CD4-positive, CD25-positive, alpha-beta regulatory T cell (primary cell): ENCODE measurements around the gene EOMES. TPM values are rescaled to one million over a fixed set of nuclear protein-coding genes. Genes with fewer than 3 reads are reported as not detected.
A peak's percentile ranks its signal among the peaks of the same experiment; 100 is the strongest.

Experiments used
- ATAC-seq, 2 donors: fragments of 150-1000 bp; cut with Tn5 transposase; one replicate each; pipeline ENCODE4 v1.10.0; 2021; ENCODE audit warnings: low read depth in 2 of 2, moderate number of reproducible peaks in 2 of 2, moderate library complexity in 1 of 2
- DNase-seq, 3 donors: peaks; one replicate each; pipeline versions ENCODE4 v3.0.0 to v3.0.0-alpha.2; 2012 to 2022; ENCODE audit warnings: mixed read lengths in 1 of 3
- H3K27ac ChIP-seq: one replicate; pipeline ENCODE4 v1.7.0; 2013; ENCODE audit warnings: mild to moderate bottlenecking, low read length; ENCODE audit not compliant: insufficient read depth, poor library complexity, severe bottlenecking
- H3K27me3 ChIP-seq: one replicate; pipeline ENCODE4 v1.7.0; 2013; ENCODE audit warnings: low read length; ENCODE audit not compliant: control insufficient read depth, insufficient read depth
- H3K36me3 ChIP-seq: one replicate; pipeline ENCODE4 v1.7.0; 2013; ENCODE audit warnings: mild to moderate bottlenecking, low read length, moderate library complexity; ENCODE audit not compliant: control insufficient read depth, insufficient read depth
- H3K4me1 ChIP-seq: 2 replicates; pipeline ENCODE4 v1.7.0; 2013; ENCODE audit warnings: mild to moderate bottlenecking, low read length; ENCODE audit not compliant: insufficient read depth, control insufficient read depth, poor library complexity, severe bottlenecking
- H3K4me3 ChIP-seq: one replicate; pipeline ENCODE4 v1.7.0; 2013; ENCODE audit warnings: low read depth, mild to moderate bottlenecking, low read length, moderate library complexity
- H3K9me3 ChIP-seq, 2 experiments: 1 replicate in 1 of 2; 2 replicates in 1 of 2; pipeline ENCODE4 v1.7.0; 2013; ENCODE audit warnings: low read length in 2 of 2, mild to moderate bottlenecking in 1 of 2, moderate library complexity in 1 of 2; ENCODE audit not compliant: control insufficient read depth in 2 of 2
- H3K27ac Mint-ChIP-seq, 3 donors: one replicate each; pipeline ENCODE4 v1.8.0; 2020 to 2022; ENCODE audit warnings: mild to moderate bottlenecking in 3 of 3, mixed read lengths in 3 of 3, moderate library complexity in 2 of 3
- H3K27me3 Mint-ChIP-seq: one replicate; pipeline ENCODE4 v1.8.0; 2022; ENCODE audit warnings: mild to moderate bottlenecking, mixed read lengths
- H3K36me3 Mint-ChIP-seq: one replicate; pipeline ENCODE4 v1.8.0; 2020; ENCODE audit warnings: mixed read lengths
- H3K4me1 Mint-ChIP-seq, 4 donors: one replicate each; pipeline ENCODE4 v1.8.0; 2020 to 2022; ENCODE audit warnings: mixed read lengths in 4 of 4, mild to moderate bottlenecking in 1 of 4
- H3K4me3 Mint-ChIP-seq, 4 donors: one replicate each; pipeline ENCODE4 v1.8.0; 2020 to 2022; ENCODE audit warnings: mild to moderate bottlenecking in 4 of 4, mixed read lengths in 4 of 4, moderate library complexity in 3 of 4
- H3K9me3 Mint-ChIP-seq, 7 donors: one replicate each; pipeline ENCODE4 v1.8.0; 2020 to 2022; ENCODE audit warnings: mixed read lengths in 7 of 7, mild to moderate bottlenecking in 3 of 7, moderate library complexity in 2 of 7
- polyA plus RNA-seq, 4 donors: library from polyadenylated mRNA; unstranded; fragments of 300-500 nt; fragmentation: Illumina TruSeq; gene quantifications; one replicate each; pipeline ENCODE4 v1.2.3, GENCODE V29; 2021
- total RNA-seq: library from RNA; stranded (reverse); gene quantifications from one replicate; pipeline ENCODE4 v1.2.3, GENCODE V29; 2022

EOMES gene
- total and polyA plus RNA-seq, 5 donors from 2014 or later: 0.38 to 1.9 (median 0.91) TPM

- H3K4me1 ChIP-seq: no peaks in the 10 kb centered on the region
- H3K4me3 Mint-ChIP-seq: no peak overlapping the region
- no peak overlapping the region for H3K27ac Mint-ChIP-seq
- H3K4me1 Mint-ChIP-seq: no peaks in the 10 kb centered on the region
- peaks cover 0 to 19% (median 6%) of the 10 kb centered on the region in 7 donors for H3K9me3 Mint-ChIP-seq
- no peaks in the 10 kb centered on the region for H3K36me3 Mint-ChIP-seq
- peaks cover 7 to 8% of the 10 kb centered on the region in 2 experiments for H3K9me3 ChIP-seq
- peaks cover 30% of the 10 kb centered on the region for H3K27me3 Mint-ChIP-seq
- H3K4me3 ChIP-seq: no peak overlapping the region
- no peak for DNase-seq
- no peak overlapping the region for H3K27ac ChIP-seq
- no peak for ATAC-seq
- H3K27me3 ChIP-seq: peaks cover 2% of the 10 kb centered on the region
- H3K36me3 ChIP-seq: no peaks in the 10 kb centered on the region
Measured at GRCh38 chr3:27688053-27688452, 34.1 kb downstream of the EOMES start.

- H3K9me3 ChIP-seq: peaks cover 7 to 8% of the 10 kb centered on the region in 2 experiments
- ATAC-seq (no peak), DNase-seq (no peak)
- no peak overlapping the region for H3K27ac ChIP-seq
- Mint-ChIP-seq H3K27me3 (peaks cover 29% of the 10 kb centered on the region), H3K36me3 (no peaks in the 10 kb centered on the region), H3K4me1 (no peaks in the 10 kb centered on the region), H3K9me3 (peaks cover 0 to 19% (median 4%) of the 10 kb centered on the region in 7 donors), H3K27ac (no peak overlapping the region), H3K4me3 (no peak overlapping the region)
- no peaks in the 10 kb centered on the region for H3K4me1 ChIP-seq
- H3K4me3 ChIP-seq: no peak overlapping the region
- no peaks in the 10 kb centered on the region for H3K27me3 ChIP-seq
- no peaks in the 10 kb centered on the region for H3K36me3 ChIP-seq
Measured at GRCh38 chr3:27686642-27687041, 35.5 kb downstream of the EOMES start.

GRCh38 chr3:27685474-27685873 is 36.6 kb downstream of the EOMES start:
- peaks cover 7% of the 10 kb centered on the region for H3K4me1 ChIP-seq
- Mint-ChIP-seq H3K4me1 (peaks cover 5 to 10% (median 7%) of the 10 kb centered on the region in 4 donors), H3K27ac (no peak overlapping the region), H3K9me3 (peaks cover 0 to 12% (median 2%) of the 10 kb centered on the region in 7 donors), H3K27me3 (peaks cover 33% of the 10 kb centered on the region), H3K36me3 (no peaks in the 10 kb centered on the region), H3K4me3 (no peak overlapping the region)
- no peaks in the 10 kb centered on the region for H3K27me3 ChIP-seq
- H3K4me3 ChIP-seq: no peak overlapping the region
- ATAC-seq (no peak), DNase-seq (no peak)
- no peak overlapping the region for H3K27ac ChIP-seq
- no peaks in the 10 kb centered on the region for H3K36me3 ChIP-seq
- H3K9me3 ChIP-seq: peaks cover 0 to 6% of the 10 kb centered on the region in 2 experiments

GRCh38 chr3:27684302-27684701 is 37.8 kb downstream of the EOMES start:
- peaks cover 8 to 20% (median 8%) of the 10 kb centered on the region in 4 donors for H3K4me1 Mint-ChIP-seq
- Histone ChIP-seq H3K4me1 (peaks cover 17% of the 10 kb centered on the region), H3K9me3 (no peaks in the 10 kb centered on the region), H3K36me3 (no peaks in the 10 kb centered on the region), H3K4me3 (no peak overlapping the region), H3K27ac (no peak overlapping the region), H3K27me3 (no peaks in the 10 kb centered on the region)
- H3K27ac Mint-ChIP-seq: no peak overlapping the region
- H3K27me3 Mint-ChIP-seq: peaks cover 25% of the 10 kb centered on the region
- no peak overlapping the region for H3K4me3 Mint-ChIP-seq
- H3K36me3 Mint-ChIP-seq: no peaks in the 10 kb centered on the region
- H3K9me3 Mint-ChIP-seq: peaks cover 0 to under 1% (median 0%) of the 10 kb centered on the region in 7 donors
- DNase-seq: no peak
- no peak for ATAC-seq

- Mint-ChIP-seq H3K4me3 (peak overlapping the region in 1 of 4 donors; percentile 35), H3K27me3 (peaks cover 20% of the 10 kb centered on the region), H3K27ac (peak overlapping the region in 2 of 3 donors; percentile 15 to 82)
Measured at GRCh38 chr3:27681249-27681748, 40.8 kb downstream of the EOMES start.

GRCh38 chr3:27680517-27681246 is 41.4 kb downstream of the EOMES start:
- Mint-ChIP-seq H3K4me1 (peaks cover 8 to 23% (median 8%) of the 10 kb centered on the region in 4 donors), H3K27ac (peak overlapping the region in 2 of 3 donors; percentile 17 to 83), H3K4me3 (peak overlapping the region in 2 of 4 donors; percentile 18 to 35), H3K36me3 (no peaks in the 10 kb centered on the region), H3K9me3 (no peaks in the 10 kb centered on the region), H3K27me3 (peaks cover 15% of the 10 kb centered on the region)
- peak overlapping the region; percentile 52 for H3K4me3 ChIP-seq
- H3K27ac ChIP-seq: no peak overlapping the region
- no peak for ATAC-seq
- H3K27me3 ChIP-seq: no peaks in the 10 kb centered on the region
- peaks cover 17% of the 10 kb centered on the region for H3K4me1 ChIP-seq
- H3K36me3 ChIP-seq: no peaks in the 10 kb centered on the region
- DNase-seq: no peak
- H3K9me3 ChIP-seq: no peaks in the 10 kb centered on the region

More at GRCh38 chr3:27681249-27681748, 40.8 kb downstream of the EOMES start:
- Histone ChIP-seq H3K4me3 (peak overlapping the region; percentile 52), H3K27ac (no peak overlapping the region), H3K27me3 (no peaks in the 10 kb centered on the region), H3K36me3 (no peaks in the 10 kb centered on the region), H3K9me3 (no peaks in the 10 kb centered on the region), H3K4me1 (peaks cover 17% of the 10 kb centered on the region)
- H3K9me3 Mint-ChIP-seq: no peaks in the 10 kb centered on the region
- no peaks in the 10 kb centered on the region for H3K36me3 Mint-ChIP-seq
- peaks cover 8 to 23% (median 8%) of the 10 kb centered on the region in 4 donors for H3K4me1 Mint-ChIP-seq
- peak; percentile 23 to 83 (median 71) for DNase-seq
- ATAC-seq: peak; percentile 62 to 77

GRCh38 chr3:27679691-27680090 is 42.4 kb downstream of the EOMES start:
- Mint-ChIP-seq H3K9me3 (no peaks in the 10 kb centered on the region), H3K4me1 (peaks cover 8 to 23% (median 8%) of the 10 kb centered on the region in 4 donors), H3K4me3 (peak overlapping the region in 3 of 4 donors; percentile 18 to 51 (median 41)), H3K27me3 (peaks cover 13% of the 10 kb centered on the region), H3K36me3 (no peaks in the 10 kb centered on the region), H3K27ac (peak overlapping the region in 2 of 3 donors; percentile 17 to 83)
- DNase-seq (no peak), ATAC-seq (no peak)
- H3K36me3 ChIP-seq: no peaks in the 10 kb centered on the region
- no peaks in the 10 kb centered on the region for H3K27me3 ChIP-seq
- no peaks in the 10 kb centered on the region for H3K9me3 ChIP-seq
- H3K27ac ChIP-seq: no peak overlapping the region
- peaks cover 17% of the 10 kb centered on the region for H3K4me1 ChIP-seq
- H3K4me3 ChIP-seq: no peak overlapping the region
